CD4-positive, alpha-beta T cell treated with Interleukin-4 for 1 hour (primary cell): ENCODE measurements around the gene NFATC2IP.
"Not testable (repeated sequence)": the region's sequence is repeated elsewhere in the genome, so short reads cannot be mapped to it uniquely, and the experiment has no call there.

Experiments
- DNase-seq, 2 donors: peaks; one replicate each; pipeline ENCODE4 v3.0.0-alpha.2; 2020 to 2022

NFATC2IP gene

DNA sequence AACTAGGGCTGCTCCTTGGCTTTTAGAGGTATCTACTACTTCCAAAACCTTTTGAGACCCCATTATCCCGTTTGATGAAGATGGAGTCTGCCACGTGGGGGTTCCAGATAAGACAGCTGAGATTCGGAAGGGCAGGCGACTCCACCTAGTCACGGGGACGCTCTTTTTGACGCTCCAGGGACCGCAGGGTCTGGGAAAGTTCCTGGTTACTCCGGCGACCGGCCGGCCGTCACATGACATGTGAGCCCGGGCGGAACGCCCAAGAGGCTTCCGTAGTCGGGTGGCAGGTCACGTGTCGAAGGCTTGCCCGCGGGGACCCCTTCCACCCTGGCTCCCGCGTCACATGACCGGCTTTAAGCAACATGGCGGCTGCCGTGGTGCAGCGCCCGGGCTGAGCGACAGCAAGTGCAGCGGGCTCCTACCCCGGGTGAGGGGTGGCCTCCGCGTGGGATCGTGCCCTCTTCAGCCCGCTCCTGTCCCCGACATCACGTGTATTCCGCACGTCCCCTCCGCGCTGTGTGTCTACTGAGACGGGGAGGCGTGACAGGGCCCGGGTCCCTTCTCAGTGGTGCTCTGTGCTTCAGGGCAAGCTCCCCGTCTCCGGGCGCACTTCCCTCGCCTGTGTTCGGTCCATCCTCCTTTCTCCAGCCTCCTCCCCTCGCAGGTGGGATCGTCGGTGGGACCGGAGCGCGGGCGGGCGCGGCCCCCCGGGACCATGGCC, 23.9 kb downstream of the NFATC2IP start, which contains the start of gene SPNS1:
Gene SPNS1 (plus strand): TSS at position 342 of the 721 bp plus-strand sequence. CDS start 374 bp downstream, at position 716.
- DNase-seq = peak; percentile 92 to 95

DNA sequence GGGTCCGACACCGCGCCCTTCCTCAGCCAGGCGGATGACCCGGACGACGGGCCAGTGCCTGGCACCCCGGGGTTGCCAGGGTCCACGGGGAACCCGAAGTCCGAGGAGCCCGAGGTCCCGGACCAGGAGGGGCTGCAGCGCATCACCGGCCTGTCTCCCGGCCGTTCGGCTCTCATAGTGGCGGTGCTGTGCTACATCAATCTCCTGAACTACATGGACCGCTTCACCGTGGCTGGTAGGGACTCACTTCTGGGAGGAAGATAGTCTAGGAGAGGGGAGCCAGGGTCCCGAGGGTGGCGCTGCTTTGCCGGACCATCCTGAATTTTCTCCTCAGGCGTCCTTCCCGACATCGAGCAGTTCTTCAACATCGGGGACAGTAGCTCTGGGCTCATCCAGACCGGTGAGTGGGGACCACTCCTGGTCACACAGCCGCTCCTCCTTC, 24.4 kb downstream of the NFATC2IP start:
- no peak for DNase-seq

DNA sequence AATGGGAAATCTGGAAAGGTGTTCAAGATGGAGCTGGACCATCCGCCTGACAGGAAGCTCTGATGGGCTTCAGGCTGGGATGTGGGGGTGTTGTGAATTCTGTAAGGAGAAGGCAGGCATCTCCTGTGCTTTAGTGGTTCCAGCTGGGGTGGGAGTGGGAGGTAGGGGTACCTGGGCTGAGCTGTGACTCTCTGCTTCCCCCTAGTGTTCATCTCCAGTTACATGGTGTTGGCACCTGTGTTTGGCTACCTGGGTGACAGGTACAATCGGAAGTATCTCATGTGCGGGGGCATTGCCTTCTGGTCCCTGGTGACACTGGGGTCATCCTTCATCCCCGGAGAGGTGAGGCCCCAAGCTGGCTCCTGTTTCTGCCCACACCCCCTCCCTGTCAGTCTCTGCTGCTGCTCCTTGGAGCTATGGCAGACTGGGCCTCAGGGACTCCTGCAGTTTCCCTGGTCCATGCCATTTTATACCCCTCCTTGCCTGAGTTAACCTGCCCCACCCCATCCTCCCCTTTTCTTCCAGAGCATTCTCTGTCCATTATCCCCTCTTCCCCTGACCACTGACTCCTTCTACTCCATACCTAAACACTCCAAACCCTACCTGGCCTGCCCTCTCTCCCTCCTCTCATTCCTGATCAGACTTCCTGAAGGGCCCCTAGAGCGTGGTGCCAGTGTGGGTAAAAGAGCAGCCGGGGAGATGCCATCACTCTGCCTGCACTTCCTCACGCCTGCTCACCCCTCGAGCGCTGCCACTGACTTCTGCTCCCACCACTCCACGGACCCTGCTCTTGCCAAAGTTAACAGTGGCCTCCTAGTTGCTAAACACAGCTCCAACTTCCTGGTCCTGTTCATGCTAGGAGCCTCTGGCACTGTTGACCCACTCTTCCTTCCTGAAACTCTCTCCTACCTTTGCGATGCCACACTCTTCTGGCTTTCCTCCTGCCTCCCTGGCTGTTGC, 27.2 kb downstream of the NFATC2IP start:
- peak; percentile 33 to 58 for DNase-seq

DNA sequence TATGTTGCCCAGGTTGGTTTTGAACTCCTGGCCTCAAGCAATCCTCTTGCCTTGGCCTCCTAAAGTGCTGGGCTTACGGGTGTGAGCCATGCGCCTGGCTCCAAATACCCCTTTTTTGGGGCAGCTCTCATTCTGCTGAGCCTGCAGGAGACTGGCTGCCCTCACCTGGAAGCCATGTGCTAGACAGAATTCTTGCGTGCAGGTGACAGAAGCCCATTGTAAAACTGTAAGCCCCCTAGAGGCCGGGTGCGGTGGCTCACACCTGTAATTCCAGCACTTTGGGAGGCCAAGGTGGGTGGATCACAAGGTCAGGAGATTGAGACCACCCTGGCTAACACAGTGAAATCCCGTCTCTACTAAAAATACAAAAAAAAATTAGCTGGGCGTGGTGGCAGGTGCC, 29.6 kb downstream of the NFATC2IP start:
- not testable (repeated sequence) for DNase-seq

DNA sequence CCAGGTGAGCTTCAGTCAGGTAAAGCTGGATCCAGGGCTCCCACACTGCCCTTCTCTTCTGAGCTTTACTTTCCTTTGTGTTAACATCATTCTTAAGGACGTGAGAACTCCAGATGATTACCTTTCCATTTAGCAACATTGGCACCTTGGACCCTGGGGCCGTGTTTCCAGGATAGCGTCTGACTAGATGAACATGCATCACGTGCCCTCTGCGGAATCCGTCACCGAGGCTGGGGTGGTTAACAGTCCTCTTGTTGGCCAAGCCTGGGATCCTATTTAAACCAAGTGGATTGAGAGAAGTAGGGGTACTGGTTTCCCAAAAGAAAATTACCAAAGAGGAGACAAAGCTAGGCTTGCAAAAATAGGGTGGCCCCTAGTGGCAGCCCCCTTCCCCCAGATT, 30.2 kb downstream of the NFATC2IP start:
- no peak for DNase-seq

DNA sequence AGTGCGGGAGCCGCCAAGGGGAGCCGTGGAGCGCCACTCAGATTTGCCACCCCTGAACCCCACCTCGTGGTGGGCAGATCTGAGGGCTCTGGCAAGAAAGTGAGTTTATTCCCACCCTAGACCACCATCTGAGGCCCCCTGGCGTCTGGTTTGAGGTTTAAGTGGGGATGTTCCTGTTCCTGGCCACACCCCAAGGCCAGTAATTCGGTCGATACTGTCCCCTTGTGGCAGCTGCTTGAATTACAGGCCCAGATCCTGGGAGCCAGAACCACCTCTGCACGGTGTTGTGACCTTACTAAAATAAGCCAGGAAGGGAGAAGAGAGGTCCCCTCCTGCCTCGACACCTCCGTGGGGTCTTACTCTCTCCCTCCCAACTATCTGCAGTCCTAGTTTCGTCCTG, 30.8 kb downstream of the NFATC2IP start:
- peak; percentile 35 to 39 for DNase-seq

DNA sequence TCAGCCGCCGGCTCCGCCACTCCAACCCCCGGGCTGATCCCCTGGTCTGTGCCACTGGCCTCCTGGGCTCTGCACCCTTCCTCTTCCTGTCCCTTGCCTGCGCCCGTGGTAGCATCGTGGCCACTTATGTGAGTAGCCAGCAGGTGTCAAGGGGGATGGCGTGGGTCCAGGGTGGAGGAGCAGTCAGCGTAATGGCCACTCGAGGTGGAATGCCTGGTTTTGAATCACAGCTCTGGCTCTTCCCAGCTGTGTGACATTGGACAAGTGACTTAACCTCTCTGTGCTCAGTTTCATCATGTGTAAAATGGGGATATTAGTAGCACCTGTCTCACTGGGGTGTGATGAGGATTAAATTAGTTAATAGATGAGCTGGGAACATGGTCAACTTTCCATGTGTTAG, 31.7 kb downstream of the NFATC2IP start:
- DNase-seq = no peak

DNA sequence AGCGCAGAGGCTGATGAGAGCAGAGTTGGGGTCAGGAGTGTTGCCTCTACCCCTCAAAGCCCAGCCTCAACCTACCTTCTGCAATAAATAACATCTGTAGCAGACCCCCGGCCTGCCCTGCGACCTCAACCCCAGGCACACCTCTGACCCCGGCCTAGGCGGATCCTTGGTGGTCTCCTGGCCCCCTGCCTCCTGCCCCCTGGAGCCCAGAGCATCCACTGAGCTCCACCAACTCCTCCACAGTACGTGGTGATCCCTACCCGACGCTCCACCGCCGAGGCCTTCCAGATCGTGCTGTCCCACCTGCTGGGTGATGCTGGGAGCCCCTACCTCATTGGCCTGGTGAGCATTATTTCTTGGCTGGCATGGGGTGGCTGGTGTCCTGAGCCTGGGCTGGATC, 32.2 kb downstream of the NFATC2IP start:
- DNase-seq = no peak

DNA sequence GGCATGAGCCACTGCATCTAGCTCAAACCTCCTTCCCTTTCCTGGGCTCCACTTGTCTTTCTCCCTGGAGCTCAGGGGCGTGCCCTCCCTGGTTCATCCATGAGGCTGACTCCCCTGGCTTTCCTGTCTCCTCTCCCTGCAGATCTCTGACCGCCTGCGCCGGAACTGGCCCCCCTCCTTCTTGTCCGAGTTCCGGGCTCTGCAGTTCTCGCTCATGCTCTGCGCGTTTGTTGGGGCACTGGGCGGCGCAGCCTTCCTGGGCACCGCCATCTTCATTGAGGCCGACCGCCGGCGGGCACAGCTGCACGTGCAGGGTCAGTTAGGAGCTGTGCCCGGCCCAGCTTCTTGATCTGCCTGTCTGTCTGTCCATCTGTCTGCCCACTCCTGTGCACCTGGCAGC, 32.9 kb downstream of the NFATC2IP start:
- DNase-seq = no peak

DNA sequence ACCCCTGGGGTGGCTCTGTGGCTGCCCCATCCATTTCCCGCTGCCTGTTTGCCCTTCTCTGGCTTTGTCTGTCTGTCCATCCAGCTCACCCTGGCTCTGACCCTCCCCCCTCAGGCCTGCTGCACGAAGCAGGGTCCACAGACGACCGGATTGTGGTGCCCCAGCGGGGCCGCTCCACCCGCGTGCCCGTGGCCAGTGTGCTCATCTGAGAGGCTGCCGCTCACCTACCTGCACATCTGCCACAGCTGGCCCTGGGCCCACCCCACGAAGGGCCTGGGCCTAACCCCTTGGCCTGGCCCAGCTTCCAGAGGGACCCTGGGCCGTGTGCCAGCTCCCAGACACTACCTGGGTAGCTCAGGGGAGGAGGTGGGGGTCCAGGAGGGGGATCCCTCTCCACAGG, 33.4 kb downstream of the NFATC2IP start:
- no peak for DNase-seq

DNA sequence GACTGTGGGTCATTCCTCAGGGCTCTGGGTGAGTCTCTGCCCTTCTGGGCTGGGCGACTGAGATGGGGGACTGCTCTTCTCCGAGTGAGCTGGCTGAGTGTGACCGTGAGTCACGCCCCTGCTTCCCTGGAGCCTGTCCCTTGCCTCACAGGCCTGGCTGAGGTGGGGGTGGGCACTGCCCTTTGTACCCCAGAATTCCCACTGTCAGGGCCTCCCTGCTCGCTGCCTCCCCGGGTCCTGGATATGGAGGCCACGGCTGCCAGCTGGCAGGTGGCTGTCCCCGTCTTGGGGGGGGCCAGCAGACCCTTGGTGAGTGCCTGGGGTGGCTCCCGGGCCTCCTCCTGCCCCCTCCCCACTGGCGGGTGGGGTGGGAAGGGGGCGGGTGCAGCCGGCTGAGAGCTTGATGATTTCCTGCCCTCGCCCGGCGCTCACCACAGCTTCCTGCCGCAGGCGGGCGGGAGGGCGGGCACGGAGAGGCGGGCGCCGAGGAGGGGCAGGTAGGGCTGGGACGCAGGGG, 33.9 kb downstream of the NFATC2IP start, which contains the start of gene LAT:
Gene LAT (plus strand): TSS at position 434 of the 517 bp plus-strand sequence. CDS start 366 bp downstream, outside the sequence.
- DNase-seq = peak; percentile 75 to 78

DNA sequence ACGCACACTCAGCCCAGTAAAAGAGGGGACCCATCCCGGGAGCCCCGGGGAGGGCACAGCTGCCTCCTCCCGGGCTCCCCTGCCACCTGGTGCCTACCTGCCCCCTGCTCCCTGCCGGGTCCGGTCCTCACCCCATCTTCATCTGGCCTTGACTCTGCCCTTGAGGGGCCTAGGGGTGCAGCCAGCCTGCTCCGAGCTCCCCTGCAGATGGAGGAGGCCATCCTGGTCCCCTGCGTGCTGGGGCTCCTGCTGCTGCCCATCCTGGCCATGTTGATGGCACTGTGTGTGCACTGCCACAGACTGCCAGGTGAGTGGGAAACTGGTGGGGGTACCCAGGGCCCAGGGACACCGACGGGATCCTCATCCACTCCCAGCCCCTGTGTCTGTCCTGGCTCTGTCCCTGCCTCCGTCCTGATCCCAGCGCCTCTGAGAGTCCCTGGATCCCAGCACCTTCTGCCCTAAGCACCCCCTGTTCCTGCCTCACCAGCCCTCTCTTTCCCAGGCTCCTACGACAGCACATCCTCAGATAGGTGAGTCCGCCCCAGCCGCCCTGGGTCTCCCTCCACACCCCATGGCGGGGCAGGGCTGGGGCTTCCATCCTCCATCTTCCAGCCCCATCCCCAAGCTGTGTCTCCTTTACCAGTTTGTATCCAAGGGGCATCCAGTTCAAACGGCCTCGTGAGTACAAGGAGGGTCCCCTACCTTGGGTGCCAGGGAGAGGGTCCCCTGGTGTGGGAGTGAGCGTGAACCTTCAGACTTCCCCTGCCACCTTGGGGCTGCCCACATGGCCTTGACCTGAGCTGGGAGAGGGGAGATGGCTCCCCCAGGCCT, 34.7 kb downstream of the NFATC2IP start:
- DNase-seq = no peak

DNA sequence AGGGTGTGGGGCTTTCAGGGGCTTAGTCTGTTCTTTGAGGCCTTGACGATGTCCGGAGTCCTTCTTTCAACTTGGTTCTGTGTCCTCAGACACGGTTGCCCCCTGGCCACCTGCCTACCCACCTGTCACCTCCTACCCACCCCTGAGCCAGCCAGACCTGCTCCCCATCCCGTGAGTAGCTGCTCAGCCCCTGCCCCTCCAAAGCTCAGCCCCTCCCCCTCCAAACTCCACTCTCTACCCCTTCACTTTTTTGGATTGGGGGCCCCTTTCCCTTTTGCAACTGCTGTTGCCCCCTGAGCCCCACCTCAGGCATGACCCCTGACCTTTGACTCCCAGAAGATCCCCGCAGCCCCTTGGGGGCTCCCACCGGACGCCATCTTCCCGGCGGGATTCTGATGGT, 35.3 kb downstream of the NFATC2IP start:
- DNase-seq = no peak

DNA sequence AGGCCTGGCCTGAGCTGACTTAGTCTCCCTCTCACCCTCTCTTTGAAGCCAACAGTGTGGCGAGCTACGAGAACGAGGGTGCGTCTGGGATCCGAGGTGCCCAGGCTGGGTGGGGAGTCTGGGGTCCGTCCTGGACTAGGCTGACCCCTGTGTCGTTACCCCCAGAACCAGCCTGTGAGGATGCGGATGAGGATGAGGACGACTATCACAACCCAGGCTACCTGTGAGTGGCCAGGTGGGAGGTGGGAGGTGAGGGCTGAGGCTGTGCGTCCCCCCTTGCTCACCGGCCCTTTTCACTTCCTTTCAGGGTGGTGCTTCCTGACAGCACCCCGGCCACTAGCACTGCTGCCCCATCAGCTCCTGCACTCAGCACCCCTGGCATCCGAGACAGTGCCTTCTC, 35.8 kb downstream of the NFATC2IP start:
- DNase-seq = no peak

DNA sequence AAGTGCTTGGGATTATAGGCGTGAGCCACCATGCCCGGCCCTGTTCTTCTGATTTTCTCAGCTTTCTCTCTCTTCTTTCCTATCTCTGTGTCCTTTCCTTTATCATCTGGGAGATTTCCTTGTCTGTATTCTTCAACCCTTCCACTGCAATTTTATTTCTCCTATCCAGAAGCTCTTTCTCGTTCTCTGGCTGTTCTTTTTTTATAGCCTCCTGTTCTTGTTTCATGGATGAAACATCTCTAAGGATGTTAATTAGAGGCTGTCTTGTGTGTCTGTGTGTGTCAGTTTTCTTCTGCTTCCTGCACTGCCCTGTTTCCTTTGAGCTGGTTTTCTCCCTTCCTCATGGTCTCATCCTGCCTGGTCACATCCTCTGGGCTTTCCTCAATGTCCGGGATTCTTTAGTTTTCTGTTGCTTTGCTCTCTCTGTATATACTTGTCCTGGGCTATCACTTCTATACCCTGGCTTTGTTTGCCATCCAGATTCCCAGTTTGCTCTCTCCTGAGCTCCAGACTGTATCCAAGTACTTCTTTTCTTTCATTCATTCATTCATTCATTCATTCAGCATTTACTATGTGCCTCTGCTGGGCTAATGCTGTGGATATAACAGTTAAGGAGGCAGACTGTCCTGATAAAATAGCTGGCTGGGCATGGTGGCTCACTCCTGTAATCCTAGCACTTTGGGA, 36.6 kb downstream of the NFATC2IP start:
- no peak for DNase-seq

DNA sequence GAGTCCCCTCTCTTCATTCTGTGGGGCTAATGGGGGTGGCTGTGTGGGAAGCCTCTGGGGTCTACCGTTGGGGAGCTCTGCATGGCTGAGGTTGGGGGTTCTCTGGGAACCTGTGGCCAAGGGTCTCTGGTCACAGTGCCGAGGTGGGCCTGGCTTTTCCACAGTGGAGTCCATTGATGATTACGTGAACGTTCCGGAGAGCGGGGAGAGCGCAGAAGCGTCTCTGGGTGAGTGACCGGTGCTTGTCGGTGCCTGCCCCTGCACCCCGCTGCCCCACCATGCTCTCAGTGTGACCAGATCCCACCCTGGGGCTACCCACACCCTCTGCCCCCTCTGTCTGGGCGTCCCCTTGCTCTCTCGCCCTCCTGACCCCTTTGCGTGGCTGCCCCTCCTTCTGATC, 38.6 kb downstream of the NFATC2IP start:
- DNase-seq = no peak

DNA sequence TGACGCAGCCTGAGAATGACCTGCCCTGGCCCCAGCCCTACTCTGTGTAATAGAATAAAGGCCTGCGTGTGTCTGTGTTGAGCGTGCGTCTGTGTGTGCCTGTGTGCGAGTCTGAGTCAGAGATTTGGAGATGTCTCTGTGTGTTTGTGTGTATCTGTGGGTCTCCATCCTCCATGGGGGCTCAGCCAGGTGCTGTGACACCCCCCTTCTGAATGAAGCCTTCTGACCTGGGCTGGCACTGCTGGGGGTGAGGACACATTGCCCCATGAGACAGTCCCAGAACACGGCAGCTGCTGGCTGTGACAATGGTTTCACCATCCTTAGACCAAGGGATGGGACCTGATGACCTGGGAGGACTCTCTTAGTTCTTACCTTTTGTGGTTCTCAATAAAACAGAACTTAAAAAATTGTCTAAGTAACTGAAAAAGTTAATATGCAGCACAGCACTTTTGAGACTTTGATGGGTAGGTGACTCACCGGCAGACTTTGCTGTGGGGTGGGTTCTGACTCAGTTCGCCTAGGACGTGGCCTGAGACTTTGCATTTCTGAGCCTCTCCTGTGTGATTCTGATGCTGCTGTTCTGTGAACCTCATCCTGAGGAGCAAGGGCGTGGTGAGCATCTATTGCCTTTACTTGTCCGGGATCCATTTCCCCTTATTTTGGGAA, 39.8 kb downstream of the NFATC2IP start:
- DNase-seq = peak; percentile 27 to 29

DNA sequence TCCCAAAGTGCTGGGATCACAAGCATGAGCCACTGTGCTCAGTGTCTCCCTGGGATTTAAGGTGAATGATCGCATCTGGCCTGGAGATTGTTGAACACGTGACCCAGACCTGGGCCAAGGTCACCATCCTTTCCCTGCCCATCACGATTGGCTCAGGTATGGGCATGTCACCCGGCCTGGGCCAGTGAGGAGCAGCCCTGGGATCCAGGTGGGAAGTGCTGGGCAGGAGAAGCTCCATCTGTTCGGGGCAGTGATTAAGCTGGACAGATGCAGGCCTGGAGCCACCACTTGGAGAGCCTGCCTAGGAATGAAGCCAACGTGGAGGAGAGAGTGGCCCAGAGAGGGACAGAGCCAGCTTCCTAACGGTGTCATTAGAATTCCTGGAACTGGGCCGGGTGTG, 41.0 kb downstream of the NFATC2IP start:
- DNase-seq = no peak

DNA sequence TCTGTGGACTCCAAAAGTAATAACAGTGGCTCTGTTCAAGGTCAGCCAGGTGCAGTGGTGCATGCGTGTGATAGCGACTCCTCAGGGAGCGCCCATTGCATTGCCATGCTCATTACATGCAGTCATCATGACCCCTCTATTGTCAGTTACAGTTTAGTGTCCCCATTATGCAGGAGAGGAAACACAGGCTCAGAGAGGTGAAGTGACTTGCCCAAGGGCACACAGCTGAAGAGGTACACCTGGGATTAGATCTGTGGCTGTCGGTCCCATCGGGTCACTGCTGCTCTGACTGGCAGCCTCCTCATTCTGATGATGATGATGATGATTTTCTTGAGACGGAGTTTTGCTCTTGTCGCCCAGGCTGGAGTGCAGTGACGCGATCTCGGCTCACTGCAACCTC, 41.8 kb downstream of the NFATC2IP start:
- no peak for DNase-seq

DNA sequence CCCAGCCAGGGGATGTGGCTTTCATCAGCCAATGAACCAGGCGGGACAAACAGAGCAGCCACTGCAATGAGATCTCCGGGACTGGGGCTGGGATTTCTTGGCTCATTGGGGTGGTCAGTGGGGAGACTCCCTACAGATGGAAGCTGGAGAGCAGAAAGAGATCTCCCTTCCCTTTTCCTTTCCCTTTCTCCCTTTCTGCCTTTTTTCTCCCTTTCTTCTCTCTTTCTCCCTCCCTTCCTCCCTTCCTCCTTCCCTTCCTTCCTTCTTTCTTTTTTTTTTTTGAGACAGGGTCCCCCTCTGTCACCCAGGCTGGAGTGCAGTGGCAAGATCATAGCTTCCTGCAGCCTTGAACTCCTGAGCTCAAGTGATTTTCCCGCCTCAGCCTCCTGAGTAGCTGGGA, 48.1 kb downstream of the NFATC2IP start:
- no peak for DNase-seq

DNA sequence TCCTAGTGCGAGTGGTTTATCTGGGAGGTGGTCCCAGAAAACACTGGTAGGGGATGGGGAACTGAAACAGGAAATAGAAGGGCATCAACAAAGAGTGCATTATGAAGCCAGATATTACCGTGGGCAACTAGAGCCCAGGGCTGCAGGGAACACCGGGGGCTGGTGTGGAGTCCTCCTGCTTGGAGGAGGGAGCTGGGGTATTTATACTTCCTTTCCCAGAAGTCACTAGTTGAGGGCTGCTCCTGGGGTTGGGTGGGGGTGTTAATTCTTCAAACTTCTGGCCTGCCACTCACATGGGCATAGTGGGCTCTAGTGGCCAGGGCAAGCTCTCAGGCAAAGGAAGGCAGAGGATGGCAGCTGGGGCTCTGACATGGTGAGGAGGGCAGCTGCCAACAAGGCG, 48.8 kb downstream of the NFATC2IP start:
- no peak for DNase-seq
